Thyroid gland (tissue), 4 donors: Measurements from ENCODE around the gene SIM2.

Source experiments
- POLR2A ChIP-seq, 2 donors: fragments of 450-650 bp; IDR thresholded peaks; one replicate each; pipeline ENCODE4 v1.6.1; 2017; ENCODE audit warnings: antibody characterized with exemption in 2 of 2, mild to moderate bottlenecking in 2 of 2, moderate library complexity in 1 of 2
- TF ChIP-seq, protein P1 (sequence below), 6 experiments: fragments of 200-600 bp in 3 of 6; fragments of 450-650 bp in 3 of 6; sonication (generic) in 3 of 6; IDR thresholded peaks; one replicate each; pipeline ENCODE4 v1.5.1; 2016 to 2019; ENCODE audit warnings: antibody characterized with exemption in 6 of 6, mild to moderate bottlenecking in 2 of 6, inconsistent platforms in 1 of 6, moderate library complexity in 1 of 6

DNA sequence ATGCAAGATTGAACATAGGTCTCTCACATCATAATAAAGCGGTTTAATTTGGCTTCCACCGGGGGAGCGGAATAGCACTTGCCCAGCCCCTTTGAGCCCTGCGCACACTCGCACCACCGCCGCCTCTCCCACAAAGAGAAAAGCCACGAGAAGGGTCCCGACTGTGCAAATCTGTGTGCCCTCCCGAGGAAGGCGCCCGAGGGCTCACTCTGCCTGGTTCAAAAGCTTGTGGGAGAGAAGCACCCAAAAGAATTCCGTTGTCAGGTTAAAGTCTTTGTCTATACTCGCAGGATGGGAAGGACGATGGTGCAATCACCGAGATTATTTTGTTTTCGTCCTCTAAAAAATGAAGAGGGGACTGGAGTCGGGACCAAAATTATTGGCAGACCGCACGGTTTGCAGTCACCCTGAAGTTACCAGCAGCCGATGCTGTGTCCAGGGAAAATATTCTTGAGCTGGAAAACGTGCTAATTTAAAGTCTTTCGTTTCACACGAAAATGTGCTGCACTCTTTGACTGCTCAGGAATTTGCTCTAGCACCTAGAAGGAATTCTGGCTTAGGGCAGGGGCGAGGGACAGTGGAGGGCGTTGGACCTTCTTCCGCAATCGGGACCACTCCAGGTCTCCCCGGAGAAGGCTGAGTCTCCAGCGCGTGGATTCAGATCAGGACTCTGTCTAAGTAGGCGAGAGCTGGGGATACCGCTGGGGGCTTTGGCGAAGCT, 6.6 kb upstream of the SIM2 start:
- no peak for TF ChIP-seq POLR2A (IDR thresholded peaks at IDR 0.05)
- TF ChIP-seq, protein P1, sequence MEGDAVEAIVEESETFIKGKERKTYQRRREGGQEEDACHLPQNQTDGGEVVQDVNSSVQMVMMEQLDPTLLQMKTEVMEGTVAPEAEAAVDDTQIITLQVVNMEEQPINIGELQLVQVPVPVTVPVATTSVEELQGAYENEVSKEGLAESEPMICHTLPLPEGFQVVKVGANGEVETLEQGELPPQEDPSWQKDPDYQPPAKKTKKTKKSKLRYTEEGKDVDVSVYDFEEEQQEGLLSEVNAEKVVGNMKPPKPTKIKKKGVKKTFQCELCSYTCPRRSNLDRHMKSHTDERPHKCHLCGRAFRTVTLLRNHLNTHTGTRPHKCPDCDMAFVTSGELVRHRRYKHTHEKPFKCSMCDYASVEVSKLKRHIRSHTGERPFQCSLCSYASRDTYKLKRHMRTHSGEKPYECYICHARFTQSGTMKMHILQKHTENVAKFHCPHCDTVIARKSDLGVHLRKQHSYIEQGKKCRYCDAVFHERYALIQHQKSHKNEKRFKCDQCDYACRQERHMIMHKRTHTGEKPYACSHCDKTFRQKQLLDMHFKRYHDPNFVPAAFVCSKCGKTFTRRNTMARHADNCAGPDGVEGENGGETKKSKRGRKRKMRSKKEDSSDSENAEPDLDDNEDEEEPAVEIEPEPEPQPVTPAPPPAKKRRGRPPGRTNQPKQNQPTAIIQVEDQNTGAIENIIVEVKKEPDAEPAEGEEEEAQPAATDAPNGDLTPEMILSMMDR (IDR thresholded peaks at IDR 0.05), result no peak
